Ascending aorta (tissue), 2 donors: ENCODE measurements around the gene MCCC1. TPM values are rescaled to one million over a fixed set of nuclear protein-coding genes. Genes with fewer than 3 reads are reported as not detected.
A peak's percentile ranks its signal among the peaks of the same experiment; 100 is the strongest.

Experiments used
- DNase-seq, 2 donors: peaks; one replicate each; pipeline ENCODE4 v3.0.0-alpha.2; 2019; ENCODE audit warnings: low spot score in 2 of 2
- H3K27ac ChIP-seq, 2 donors: fragments of 200-600 bp; sonication (generic); one replicate each; pipeline ENCODE4 v1.5.1; 2016 to 2017; ENCODE audit warnings: mild to moderate bottlenecking in 1 of 2
- H3K27me3 ChIP-seq: fragments of 200-600 bp; sonication (generic); one replicate; pipeline ENCODE4 v1.5.1; 2017
- H3K36me3 ChIP-seq, 2 donors: fragments of 200-600 bp; sonication (generic); one replicate each; pipeline ENCODE4 v1.5.1; 2016
- H3K4me1 ChIP-seq, 2 donors: fragments of 200-600 bp; sonication (generic); one replicate each; pipeline ENCODE4 v1.5.1; 2016 to 2017; ENCODE audit warnings: mild to moderate bottlenecking in 1 of 2
- H3K4me3 ChIP-seq, 2 donors: fragments of 200-600 bp; sonication (generic); one replicate each; pipeline ENCODE4 v1.5.1; 2016 to 2017; ENCODE audit warnings: mild to moderate bottlenecking in 1 of 2
- H3K9me3 ChIP-seq, 2 donors: fragments of 200-600 bp; sonication (generic); one replicate each; pipeline ENCODE4 v1.5.1; 2016
- intact Hi-C: fragments of 100-400 bp; cut with DNase I; formaldehyde crosslinking; loops from one replicate; pipeline ENCODE4 v1.15.1; 2023
- total RNA-seq: library from RNA; depleted of rRNA; stranded (reverse); fragments of >200 nt; gene quantifications from one replicate; pipeline ENCODE4 v1.1.0, GENCODE V29; 2016
- TF ChIP-seq, protein P1 (sequence below), 3 experiments: fragments of 200-600 bp in 2 of 3; fragments of 450-650 bp in 1 of 3; sonication (generic) in 2 of 3; IDR thresholded peaks; one replicate each; pipeline ENCODE4 v1.5.1; 2016 to 2019; ENCODE audit warnings: antibody characterized with exemption in 3 of 3, mild to moderate bottlenecking in 1 of 3, moderate library complexity in 1 of 3

The MCCC1 gene
- total RNA-seq, 1 donor from 2014 or later: 10.3 TPM

DNA sequence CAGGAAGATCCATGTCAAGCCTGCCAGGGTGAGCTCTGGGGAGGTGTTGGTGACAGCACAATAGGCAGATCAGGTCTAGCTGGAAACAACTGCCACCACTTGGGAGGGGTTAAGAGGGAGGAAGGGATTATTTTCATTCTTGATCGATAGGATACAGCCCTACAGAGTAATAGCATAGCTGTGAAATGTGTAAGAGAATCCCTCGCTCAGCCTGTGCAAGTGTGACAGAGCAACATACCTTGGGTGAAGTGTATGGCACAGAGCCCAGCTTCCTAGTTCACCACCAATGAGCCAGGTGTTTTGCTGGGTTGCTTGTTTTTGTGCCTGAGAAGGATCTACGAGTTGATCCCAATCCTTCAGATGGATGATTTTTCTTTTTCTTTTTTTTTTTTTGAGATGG is 109.7 kb downstream of the MCCC1 start:
- intact Hi-C loops: no loop called here
- Histone ChIP-seq H3K27me3 (no peaks in the 10 kb centered on the region), H3K9me3 (peaks cover 0 to 2% of the 10 kb centered on the region in 2 donors), H3K4me3 (no peak overlapping the region), H3K4me1 (no peaks in the 10 kb centered on the region), H3K36me3 (no peaks in the 10 kb centered on the region), H3K27ac (no peak overlapping the region)
- TF ChIP-seq, protein P1, sequence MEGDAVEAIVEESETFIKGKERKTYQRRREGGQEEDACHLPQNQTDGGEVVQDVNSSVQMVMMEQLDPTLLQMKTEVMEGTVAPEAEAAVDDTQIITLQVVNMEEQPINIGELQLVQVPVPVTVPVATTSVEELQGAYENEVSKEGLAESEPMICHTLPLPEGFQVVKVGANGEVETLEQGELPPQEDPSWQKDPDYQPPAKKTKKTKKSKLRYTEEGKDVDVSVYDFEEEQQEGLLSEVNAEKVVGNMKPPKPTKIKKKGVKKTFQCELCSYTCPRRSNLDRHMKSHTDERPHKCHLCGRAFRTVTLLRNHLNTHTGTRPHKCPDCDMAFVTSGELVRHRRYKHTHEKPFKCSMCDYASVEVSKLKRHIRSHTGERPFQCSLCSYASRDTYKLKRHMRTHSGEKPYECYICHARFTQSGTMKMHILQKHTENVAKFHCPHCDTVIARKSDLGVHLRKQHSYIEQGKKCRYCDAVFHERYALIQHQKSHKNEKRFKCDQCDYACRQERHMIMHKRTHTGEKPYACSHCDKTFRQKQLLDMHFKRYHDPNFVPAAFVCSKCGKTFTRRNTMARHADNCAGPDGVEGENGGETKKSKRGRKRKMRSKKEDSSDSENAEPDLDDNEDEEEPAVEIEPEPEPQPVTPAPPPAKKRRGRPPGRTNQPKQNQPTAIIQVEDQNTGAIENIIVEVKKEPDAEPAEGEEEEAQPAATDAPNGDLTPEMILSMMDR (IDR thresholded peaks at IDR 0.05): no peak
- DNase-seq: no peak

DNA sequence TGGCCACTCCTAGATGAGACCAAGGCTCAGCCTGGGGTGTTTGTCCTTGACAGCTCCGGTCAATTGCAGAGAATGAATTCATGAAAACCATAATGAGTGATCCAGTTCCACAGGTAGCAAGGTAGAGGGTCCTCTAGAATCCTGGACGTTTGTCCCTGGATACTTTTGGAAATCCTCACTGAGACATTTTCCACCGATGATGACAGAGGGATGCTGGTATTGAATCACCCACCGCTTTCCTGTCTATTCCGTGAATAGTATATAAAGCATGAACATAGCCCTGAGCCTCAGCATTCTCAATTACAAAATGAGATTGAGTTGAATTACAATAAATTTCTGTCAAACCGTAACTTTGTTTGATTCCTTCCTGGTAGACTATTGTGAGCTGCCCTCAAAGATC is 113.3 kb downstream of the MCCC1 start:
- Histone ChIP-seq H3K9me3 (no peaks in the 10 kb centered on the region), H3K27me3 (no peaks in the 10 kb centered on the region), H3K4me3 (no peak overlapping the region), H3K27ac (no peak overlapping the region), H3K4me1 (peaks cover 0 to 1% of the 10 kb centered on the region in 2 donors), H3K36me3 (no peaks in the 10 kb centered on the region)
- intact Hi-C loops: no loop called here
- DNase-seq: no peak
- TF ChIP-seq, protein P1 (IDR thresholded peaks at IDR 0.05): no peak

DNA sequence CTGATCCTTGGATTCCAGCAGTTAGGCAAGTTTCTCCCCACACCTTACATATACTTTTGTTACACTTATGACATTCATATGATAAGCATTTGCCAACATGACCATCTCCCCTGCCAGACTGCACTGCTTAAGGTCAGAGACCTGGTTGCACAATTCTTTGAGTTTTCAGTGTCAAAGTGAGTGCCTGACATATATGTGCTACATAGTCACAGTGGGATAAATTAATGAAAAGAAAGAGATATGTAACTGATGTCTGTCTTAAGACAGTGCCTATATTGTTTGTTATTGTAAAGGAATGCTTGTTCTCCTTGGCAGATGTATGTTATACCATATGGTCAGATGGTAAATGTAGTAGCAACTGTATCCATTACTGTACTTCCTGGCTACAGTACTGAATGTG is 115.4 kb downstream of the MCCC1 start:
- no peaks in the 10 kb centered on the region for H3K9me3 ChIP-seq
- H3K36me3 ChIP-seq: no peaks in the 10 kb centered on the region
- H3K4me3 ChIP-seq: no peak overlapping the region
- intact Hi-C loops: loop anchor here (5.0 kb wide), 1 partner anchor 192 kb away; the partner anchor contains the start of gene ATP11B
- H3K4me1 ChIP-seq: peaks cover 0 to 6% of the 10 kb centered on the region in 2 donors
- no peak overlapping the region for H3K27ac ChIP-seq
- TF ChIP-seq, protein P1 (IDR thresholded peaks at IDR 0.05): no peak
- H3K27me3 ChIP-seq: no peaks in the 10 kb centered on the region
- DNase-seq: no peak

DNA sequence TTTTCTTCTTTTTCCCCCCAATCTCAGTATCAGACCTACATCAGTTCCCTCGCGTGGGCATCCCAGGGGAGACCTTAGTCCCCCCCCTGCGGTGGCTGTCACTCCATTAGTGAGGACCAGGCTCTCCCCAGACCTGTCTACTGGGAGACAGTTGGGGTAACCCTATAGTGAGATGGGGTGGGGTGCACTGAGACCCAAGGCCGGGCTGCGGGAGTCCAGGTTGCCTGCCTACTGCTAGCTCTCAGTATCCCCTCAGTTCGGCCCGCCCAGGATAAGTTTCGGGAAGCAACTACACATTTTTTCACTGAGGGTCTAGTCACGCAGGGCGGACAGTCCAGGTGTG is 118.3 kb downstream of the MCCC1 start:
- TF ChIP-seq, protein P1 (IDR thresholded peaks at IDR 0.05): no peak
- H3K27me3 ChIP-seq: no peaks in the 10 kb centered on the region
- peak overlapping the region; percentile 96 to 100 for H3K4me3 ChIP-seq
- no peak for DNase-seq
- H3K36me3 ChIP-seq: no peaks in the 10 kb centered on the region
- H3K4me1 ChIP-seq: peaks cover 3 to 11% of the 10 kb centered on the region in 2 donors
- H3K27ac ChIP-seq: peak overlapping the region; percentile 73 to 79
- no peaks in the 10 kb centered on the region for H3K9me3 ChIP-seq
- intact Hi-C loops: loop anchor here (5.0 kb wide), 1 partner anchor 189 kb away; the partner anchor contains the start of gene ATP11B

DNA sequence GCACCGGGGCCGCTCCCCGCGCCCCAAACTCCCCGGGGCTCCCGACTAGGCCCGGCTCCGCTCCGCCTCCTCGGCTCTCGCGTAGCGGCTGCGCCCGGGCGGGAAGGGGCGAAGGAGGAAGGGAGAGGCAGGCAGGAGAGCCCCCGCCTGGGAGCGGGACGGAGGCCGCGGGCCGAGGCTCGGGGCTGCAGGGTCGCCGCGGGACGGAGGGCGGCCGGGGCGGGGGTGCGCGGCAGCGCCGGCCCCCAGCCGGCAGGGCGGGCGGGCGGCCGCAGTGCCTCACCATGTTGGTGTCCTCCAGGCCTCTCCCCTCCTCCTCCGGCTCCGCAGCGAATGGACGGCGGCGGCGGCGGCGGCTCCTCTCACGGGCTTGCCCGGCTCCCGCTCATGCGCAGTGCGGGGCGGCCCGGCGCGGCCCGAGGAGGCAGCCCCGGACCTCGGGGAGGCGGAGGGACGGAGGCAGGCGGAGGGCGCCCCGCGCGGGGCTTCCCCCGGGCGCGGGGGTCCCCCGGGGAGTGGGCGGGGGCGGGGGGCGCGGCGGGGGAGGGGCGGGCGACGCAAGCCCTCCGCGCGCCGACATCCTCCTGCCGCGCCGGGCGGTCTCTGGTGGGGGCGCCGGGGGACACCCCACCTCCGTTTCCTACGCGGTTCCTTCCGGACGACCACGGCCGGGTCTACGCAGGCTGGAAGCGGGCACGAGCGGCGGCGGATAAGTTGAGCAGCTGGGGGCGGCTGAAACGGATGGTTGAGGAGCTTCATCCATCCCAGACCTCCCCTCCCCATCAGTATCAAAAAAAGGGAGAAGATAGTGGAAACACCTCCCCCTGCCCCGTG is 118.9 kb downstream of the MCCC1 start, which contains the start of gene DCUN1D1:
DCUN1D1 (minus strand) TSS at position 335 of the 834 bp plus-strand sequence; CDS start at position 286, 49 bp downstream.
- TF ChIP-seq, protein P1 (IDR thresholded peaks at IDR 0.05): no peak
- Histone ChIP-seq H3K4me3 (peak within 1 kb of the TSS; percentile 96 to 100), H3K4me1 (peaks cover 3 to 11% of the 10 kb centered on the region in 2 donors), H3K9me3 (no peaks in the 10 kb centered on the region), H3K27me3 (no peaks in the 10 kb centered on the region), H3K36me3 (no peaks in the 10 kb centered on the region), H3K27ac (peak within 1 kb of the TSS; percentile 84 to 89)
- intact Hi-C loops: loop anchor here (1.0 to 5.0 kb wide), 2 partner anchors 119 to 188 kb away; partner anchors contain the start of genes ATP11B and MCCC1
- peak; percentile 56 to 95 for DNase-seq
